Kidney epithelial cell (primary cell): ENCODE data around the gene EYA3. TPM values are rescaled to one million over a fixed set of nuclear protein-coding genes. Genes with fewer than 3 reads are reported as not detected.

Experiments used
- DNase-seq: peaks from one replicate; pipeline ENCODE4 v3.0.0-alpha.2; 2010; ENCODE audit warnings: low read depth
- H3K27me3 ChIP-seq: 2 replicates; pipeline ENCODE4 v1.6.0; 2011; ENCODE audit warnings: low read length; ENCODE audit not compliant: control insufficient read depth, insufficient read depth
- H3K36me3 ChIP-seq: 2 replicates; pipeline ENCODE4 v1.5.1; 2011; ENCODE audit warnings: low read length; ENCODE audit not compliant: control insufficient read depth, insufficient read depth
- H3K4me3 ChIP-seq: 2 replicates; pipeline ENCODE4 v1.5.1; 2011; ENCODE audit warnings: low read depth, mild to moderate bottlenecking, control low read depth, low read length
- CTCF ChIP-seq: IDR thresholded peaks from 2 replicates; pipeline ENCODE4 v1.5.1; 2011; ENCODE audit warnings: mild to moderate bottlenecking, moderate library complexity, low read length, control low read depth, inconsistent platforms; ENCODE audit not compliant: insufficient read depth, poor library complexity, severe bottlenecking
- total RNA-seq: library from RNA; depleted of rRNA; stranded (reverse); fragments of >200 nt; gene quantifications from 2 replicates; pipeline ENCODE4 v1.2.3, GENCODE V29; 2015

EYA3 gene
- total RNA-seq, 1 donor from 2014 or later: 15.1 TPM

- Histone ChIP-seq H3K4me3 (no peak overlapping the region), H3K27me3 (no peaks in the 10 kb centered on the region), H3K36me3 (no peaks in the 10 kb centered on the region)
- no peak for TF ChIP-seq CTCF
- DNase-seq: no peak
These were observed 133.3 kb downstream of the EYA3 start for GRCh38 chr1:27955076-27955475.

GRCh38 chr1:27954186-27954585 is 134.2 kb downstream of the EYA3 start:
- TF ChIP-seq CTCF: no peak
- no peaks in the 10 kb centered on the region for H3K36me3 ChIP-seq
- no peak for DNase-seq
- H3K4me3 ChIP-seq: no peak overlapping the region
- no peaks in the 10 kb centered on the region for H3K27me3 ChIP-seq

- no peak for TF ChIP-seq CTCF
- Histone ChIP-seq H3K36me3 (no peaks in the 10 kb centered on the region), H3K4me3 (no peak overlapping the region), H3K27me3 (no peaks in the 10 kb centered on the region)
- no peak for DNase-seq
These were observed 136.3 kb downstream of the EYA3 start for GRCh38 chr1:27952147-27952546.

- Histone ChIP-seq H3K4me3 (no peak overlapping the region), H3K36me3 (no peaks in the 10 kb centered on the region), H3K27me3 (no peaks in the 10 kb centered on the region)
- no peak for TF ChIP-seq CTCF
- DNase-seq: no peak
These were observed 137.0 kb downstream of the EYA3 start for GRCh38 chr1:27951396-27951795.

GRCh38 chr1:27949027-27949426 is 139.4 kb downstream of the EYA3 start:
- TF ChIP-seq CTCF: no peak
- DNase-seq: no peak
- H3K4me3 ChIP-seq: no peak overlapping the region
- H3K27me3 ChIP-seq: no peaks in the 10 kb centered on the region
- no peaks in the 10 kb centered on the region for H3K36me3 ChIP-seq

GRCh38 chr1:27945020-27945419 is 143.4 kb downstream of the EYA3 start:
- no peak for TF ChIP-seq CTCF

More at GRCh38 chr1:27945020-27945419, 143.4 kb downstream of the EYA3 start:
- DNase-seq: no peak
- Histone ChIP-seq H3K4me3 (no peak overlapping the region), H3K36me3 (no peaks in the 10 kb centered on the region), H3K27me3 (no peaks in the 10 kb centered on the region)
